Progenitor cell of endocrine pancreas (in vitro differentiated cells): Measurements from ENCODE around the gene RPL18A. TPM values are rescaled to one million over a fixed set of nuclear protein-coding genes. Genes with fewer than 3 reads are reported as not detected.
A peak's percentile ranks its signal among the peaks of the same experiment; 100 is the strongest.

Source experiments
- DNase-seq: peaks from one replicate; pipeline ENCODE4 v3.0.0; 2021; ENCODE audit warnings: low spot score; ENCODE audit not compliant: unreplicated experiment
- H3K27ac Mint-ChIP-seq: 2 replicates; pipeline ENCODE4 v1.8.0; 2021; ENCODE audit warnings: mild to moderate bottlenecking, moderate library complexity, mixed read lengths
- H3K27me3 Mint-ChIP-seq: 2 replicates; pipeline ENCODE4 v1.8.0; 2021; ENCODE audit warnings: mixed read lengths
- H3K36me3 Mint-ChIP-seq: 2 replicates; pipeline ENCODE4 v1.8.0; 2022; ENCODE audit warnings: mixed read lengths; ENCODE audit not compliant: insufficient read depth
- H3K4me1 Mint-ChIP-seq: 2 replicates; pipeline ENCODE4 v1.8.0; 2021; ENCODE audit warnings: low read depth, mixed read lengths
- H3K4me3 Mint-ChIP-seq: 2 replicates; pipeline ENCODE4 v1.8.0; 2021; ENCODE audit warnings: low read depth, mild to moderate bottlenecking, moderate library complexity, mixed read lengths
- H3K9me3 Mint-ChIP-seq: 2 replicates; pipeline ENCODE4 v1.8.0; 2021; ENCODE audit warnings: low read depth, mixed read lengths
- total RNA-seq: library from RNA; stranded (reverse); gene quantifications from 2 replicates; pipeline ENCODE4 v1.2.1, GENCODE V29; 2021
- TF ChIP-seq, protein P1 (sequence below): fragments of 200-600 bp; sonication (generic); IDR thresholded peaks from one replicate; pipeline ENCODE4 v1.5.0; 2021; ENCODE audit warnings: antibody characterized with exemption, mild to moderate bottlenecking; ENCODE audit not compliant: unreplicated experiment

Gene RPL18A
- total RNA-seq, 1 donor from 2014 or later: 1,687 TPM

DNA sequence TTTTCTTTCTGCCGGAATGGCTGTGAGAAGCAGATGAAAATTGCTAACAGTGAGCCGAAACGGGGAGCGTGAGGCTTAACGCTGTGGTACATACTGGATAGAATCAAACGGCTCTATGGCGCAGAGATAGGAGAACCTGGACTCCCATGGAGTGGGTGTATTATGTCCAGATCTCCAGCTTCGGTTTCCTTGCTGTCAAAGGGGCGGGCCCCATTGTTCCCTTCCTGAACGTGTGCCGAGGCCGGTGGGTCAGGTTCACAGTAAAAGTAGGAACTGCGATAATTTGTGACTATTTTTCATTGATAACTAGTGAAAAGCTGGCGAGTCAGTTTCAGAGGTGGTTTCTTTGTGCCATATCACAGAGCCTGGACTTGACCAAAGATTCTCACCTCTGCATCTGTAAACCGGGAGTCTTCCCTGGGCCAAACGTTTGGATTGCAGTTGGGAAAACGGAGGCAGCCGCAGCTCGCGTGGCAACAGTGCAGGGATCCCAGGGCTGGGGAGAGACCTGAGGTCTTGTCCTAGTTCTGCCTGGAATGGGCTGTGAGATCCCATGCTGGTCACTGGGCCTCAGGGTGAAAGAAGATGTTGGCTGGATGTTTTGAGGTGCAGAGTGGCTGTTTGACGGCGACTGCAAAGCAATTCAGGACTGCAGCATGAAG is 752 bp downstream of the RPL18A start:
- H3K9me3 Mint-ChIP-seq: no peaks in the 10 kb centered on the region
- no peak for DNase-seq
- TF ChIP-seq, protein P1, sequence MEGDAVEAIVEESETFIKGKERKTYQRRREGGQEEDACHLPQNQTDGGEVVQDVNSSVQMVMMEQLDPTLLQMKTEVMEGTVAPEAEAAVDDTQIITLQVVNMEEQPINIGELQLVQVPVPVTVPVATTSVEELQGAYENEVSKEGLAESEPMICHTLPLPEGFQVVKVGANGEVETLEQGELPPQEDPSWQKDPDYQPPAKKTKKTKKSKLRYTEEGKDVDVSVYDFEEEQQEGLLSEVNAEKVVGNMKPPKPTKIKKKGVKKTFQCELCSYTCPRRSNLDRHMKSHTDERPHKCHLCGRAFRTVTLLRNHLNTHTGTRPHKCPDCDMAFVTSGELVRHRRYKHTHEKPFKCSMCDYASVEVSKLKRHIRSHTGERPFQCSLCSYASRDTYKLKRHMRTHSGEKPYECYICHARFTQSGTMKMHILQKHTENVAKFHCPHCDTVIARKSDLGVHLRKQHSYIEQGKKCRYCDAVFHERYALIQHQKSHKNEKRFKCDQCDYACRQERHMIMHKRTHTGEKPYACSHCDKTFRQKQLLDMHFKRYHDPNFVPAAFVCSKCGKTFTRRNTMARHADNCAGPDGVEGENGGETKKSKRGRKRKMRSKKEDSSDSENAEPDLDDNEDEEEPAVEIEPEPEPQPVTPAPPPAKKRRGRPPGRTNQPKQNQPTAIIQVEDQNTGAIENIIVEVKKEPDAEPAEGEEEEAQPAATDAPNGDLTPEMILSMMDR: no peak
- H3K36me3 Mint-ChIP-seq: peaks cover 17% of the 10 kb centered on the region
- H3K27ac Mint-ChIP-seq: peak overlapping the region; percentile 96
- H3K4me3 Mint-ChIP-seq: peak overlapping the region; percentile 96
- peaks cover 19% of the 10 kb centered on the region for H3K4me1 Mint-ChIP-seq
- peaks cover 6% of the 10 kb centered on the region for H3K27me3 Mint-ChIP-seq

DNA sequence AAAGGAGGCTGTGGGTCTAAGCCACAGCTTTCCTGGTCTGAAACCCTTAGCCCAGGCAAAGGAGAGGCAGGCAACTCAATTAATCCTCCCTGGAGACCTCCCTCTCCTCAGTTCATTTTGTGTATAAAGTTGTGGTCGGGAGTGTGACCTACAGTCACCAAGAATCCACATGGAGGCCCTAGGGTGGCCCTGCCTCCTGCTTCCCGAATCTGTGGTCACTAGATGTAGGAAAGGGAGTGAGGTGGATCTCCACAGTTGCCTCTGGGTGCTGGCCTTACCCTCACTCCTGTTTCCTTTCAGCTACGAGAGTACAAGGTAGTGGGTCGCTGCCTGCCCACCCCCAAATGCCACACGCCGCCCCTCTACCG is 1.3 kb downstream of the RPL18A start:
- peak overlapping the region; percentile 96 for H3K27ac Mint-ChIP-seq
- TF ChIP-seq, protein P1: no peak
- peaks cover 3% of the 10 kb centered on the region for H3K27me3 Mint-ChIP-seq
- H3K4me1 Mint-ChIP-seq: peaks cover 19% of the 10 kb centered on the region
- DNase-seq: no peak
- peaks cover 17% of the 10 kb centered on the region for H3K36me3 Mint-ChIP-seq
- H3K9me3 Mint-ChIP-seq: no peaks in the 10 kb centered on the region
- peak overlapping the region; percentile 96 for H3K4me3 Mint-ChIP-seq

GRCh38 chr19:17861542-17862402 is 2.1 kb downstream of the RPL18A start:
- Mint-ChIP-seq H3K27ac (peak overlapping the region; percentile 96), H3K4me3 (peak overlapping the region; percentile 96), H3K36me3 (peaks cover 17% of the 10 kb centered on the region), H3K9me3 (no peaks in the 10 kb centered on the region), H3K4me1 (peaks cover 19% of the 10 kb centered on the region), H3K27me3 (peaks cover 3% of the 10 kb centered on the region)
- DNase-seq: no peak
- TF ChIP-seq, protein P1: no peak

- peak overlapping the region; percentile 37 for H3K4me3 Mint-ChIP-seq
- peaks cover 19% of the 10 kb centered on the region for H3K4me1 Mint-ChIP-seq
- DNase-seq: no peak
- H3K27ac Mint-ChIP-seq: no peak overlapping the region
- peaks cover 5% of the 10 kb centered on the region for H3K27me3 Mint-ChIP-seq
- TF ChIP-seq, protein P1: no peak
- H3K36me3 Mint-ChIP-seq: peaks cover 17% of the 10 kb centered on the region
- H3K9me3 Mint-ChIP-seq: no peaks in the 10 kb centered on the region
Measured at GRCh38 chr19:17862711-17863519, 3.2 kb downstream of the RPL18A start.
